GM10266 (cell line): ENCODE results near the gene TMEM258.

Experiments
- DNase-seq: peaks from one replicate; pipeline ENCODE4 v3.0.0; 2012; ENCODE audit errors: extremely low spot score
- TF ChIP-seq, protein P1 (sequence below): IDR thresholded peaks from 2 replicates; pipeline ENCODE4 v1.5.1; 2012; ENCODE audit warnings: mild to moderate bottlenecking, low read depth; ENCODE audit not compliant: control insufficient read depth, insufficient read depth; ENCODE audit errors: missing control alignments

TMEM258 gene

DNA sequence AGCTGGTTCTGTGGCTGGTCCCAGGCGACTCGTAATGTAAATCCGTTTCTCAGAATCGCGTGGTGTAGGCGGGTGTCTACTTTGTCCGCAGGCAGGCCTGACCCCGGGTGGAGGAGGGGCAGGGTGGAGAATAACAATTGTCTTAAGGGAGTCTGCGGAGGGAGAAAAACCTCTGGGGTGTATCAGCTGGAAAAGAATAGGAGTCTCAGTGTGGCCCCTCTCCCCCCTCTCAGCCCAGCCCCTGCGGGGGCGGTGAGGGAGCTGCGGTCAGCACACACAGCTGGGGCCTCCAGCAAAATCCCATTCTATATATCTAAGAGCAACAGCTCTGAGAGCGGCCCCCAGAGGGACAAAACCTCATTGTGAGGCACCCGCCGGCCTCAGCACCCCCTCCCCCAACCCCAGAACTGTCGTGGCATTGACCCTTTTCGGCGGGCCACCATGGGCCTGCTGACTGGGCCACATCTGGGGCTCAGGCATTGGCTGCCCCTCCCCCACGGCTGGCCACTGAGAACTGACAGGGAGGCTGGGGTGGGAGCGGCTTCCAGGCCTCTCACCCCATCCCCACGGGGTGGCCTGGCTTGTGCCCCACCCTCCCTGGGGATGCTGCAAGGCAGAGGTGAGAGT, 42.7 kb downstream of the TMEM258 start:
- DNase-seq, result no peak

GRCh38 chr11:61747967-61748285, 44.5 kb downstream of the TMEM258 start:
- TF ChIP-seq, protein P1, sequence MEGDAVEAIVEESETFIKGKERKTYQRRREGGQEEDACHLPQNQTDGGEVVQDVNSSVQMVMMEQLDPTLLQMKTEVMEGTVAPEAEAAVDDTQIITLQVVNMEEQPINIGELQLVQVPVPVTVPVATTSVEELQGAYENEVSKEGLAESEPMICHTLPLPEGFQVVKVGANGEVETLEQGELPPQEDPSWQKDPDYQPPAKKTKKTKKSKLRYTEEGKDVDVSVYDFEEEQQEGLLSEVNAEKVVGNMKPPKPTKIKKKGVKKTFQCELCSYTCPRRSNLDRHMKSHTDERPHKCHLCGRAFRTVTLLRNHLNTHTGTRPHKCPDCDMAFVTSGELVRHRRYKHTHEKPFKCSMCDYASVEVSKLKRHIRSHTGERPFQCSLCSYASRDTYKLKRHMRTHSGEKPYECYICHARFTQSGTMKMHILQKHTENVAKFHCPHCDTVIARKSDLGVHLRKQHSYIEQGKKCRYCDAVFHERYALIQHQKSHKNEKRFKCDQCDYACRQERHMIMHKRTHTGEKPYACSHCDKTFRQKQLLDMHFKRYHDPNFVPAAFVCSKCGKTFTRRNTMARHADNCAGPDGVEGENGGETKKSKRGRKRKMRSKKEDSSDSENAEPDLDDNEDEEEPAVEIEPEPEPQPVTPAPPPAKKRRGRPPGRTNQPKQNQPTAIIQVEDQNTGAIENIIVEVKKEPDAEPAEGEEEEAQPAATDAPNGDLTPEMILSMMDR, result no peak
- no peak for DNase-seq

More for the DNA sequence above, 42.7 kb downstream of the TMEM258 start:
- TF ChIP-seq, protein P1, result no peak

GRCh38 chr11:61747192-61747966, 45.0 kb downstream of the TMEM258 start:
- TF ChIP-seq, protein P1, result peak; percentile 94

DNA sequence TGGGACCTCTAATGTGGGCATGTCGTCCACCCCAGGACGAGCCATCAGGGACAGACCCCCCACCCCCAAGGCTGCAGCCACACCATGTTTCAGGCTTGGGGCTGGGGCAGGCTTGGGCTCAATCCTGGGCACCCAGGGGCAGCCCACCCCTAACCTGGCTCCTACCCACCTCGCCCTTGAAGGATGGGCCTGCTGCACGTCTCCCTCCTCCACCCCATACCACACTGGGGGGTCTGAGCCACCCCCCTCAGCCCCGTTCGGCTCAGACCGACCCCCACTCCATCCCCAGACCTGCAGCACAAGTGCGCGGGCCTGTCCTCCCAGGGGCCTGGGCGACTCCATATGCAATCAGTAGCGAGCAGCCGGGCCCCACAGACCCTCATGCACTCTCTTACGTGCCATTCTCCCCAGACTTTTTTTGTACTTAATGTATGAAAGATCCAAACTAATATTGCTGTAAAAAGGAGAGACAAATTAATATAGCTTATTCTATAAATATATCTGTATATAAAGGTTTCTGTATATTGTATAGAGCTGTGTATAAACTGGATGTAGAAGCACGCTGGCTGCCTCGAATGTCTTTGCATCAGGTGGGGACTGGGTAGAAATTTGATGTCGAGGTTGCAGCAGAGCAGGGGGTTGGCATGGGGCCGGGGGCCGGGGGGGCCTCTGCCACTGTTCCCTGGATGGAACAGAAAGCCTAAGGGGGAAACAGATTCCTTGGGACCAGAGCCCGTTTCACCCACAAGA, 45.8 kb downstream of the TMEM258 start:
- no peak for DNase-seq
- TF ChIP-seq, protein P1, result no peak

More at GRCh38 chr11:61747192-61747966, 45.0 kb downstream of the TMEM258 start:
- DNase-seq, result peak; percentile 89

DNA sequence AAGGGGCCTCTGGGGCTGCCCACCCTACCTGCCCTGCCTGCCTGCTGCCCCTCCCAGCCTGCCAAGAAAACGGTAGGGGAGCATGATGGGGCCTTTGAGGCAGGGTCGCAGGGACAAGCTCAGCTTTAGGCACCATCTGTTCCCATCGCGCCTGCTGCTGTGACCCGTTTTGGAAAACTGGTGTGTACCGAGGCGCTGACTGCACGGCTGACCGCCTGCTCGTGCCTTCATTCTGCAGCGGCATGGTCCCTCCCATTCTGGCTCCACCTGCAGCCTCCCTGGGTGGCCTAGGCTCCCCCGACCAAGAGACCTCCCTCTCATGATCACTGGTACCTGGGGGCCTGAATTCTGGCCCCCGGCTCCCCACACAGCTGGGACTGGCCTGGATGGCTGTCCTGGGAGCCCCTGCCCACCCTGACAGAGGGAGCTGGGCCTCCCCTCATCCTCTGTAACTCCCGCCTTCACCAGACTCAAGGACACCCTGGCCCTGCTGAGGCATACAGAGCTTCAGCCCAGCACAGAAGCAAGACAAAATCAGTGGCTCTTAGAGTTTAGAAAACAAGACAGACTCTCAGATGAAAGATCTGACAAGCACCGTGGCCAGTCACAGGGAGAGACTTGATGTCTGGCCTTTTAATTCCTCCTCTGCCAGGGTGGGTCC, 46.5 kb downstream of the TMEM258 start:
- TF ChIP-seq, protein P1, result no peak
- DNase-seq, result no peak

DNA sequence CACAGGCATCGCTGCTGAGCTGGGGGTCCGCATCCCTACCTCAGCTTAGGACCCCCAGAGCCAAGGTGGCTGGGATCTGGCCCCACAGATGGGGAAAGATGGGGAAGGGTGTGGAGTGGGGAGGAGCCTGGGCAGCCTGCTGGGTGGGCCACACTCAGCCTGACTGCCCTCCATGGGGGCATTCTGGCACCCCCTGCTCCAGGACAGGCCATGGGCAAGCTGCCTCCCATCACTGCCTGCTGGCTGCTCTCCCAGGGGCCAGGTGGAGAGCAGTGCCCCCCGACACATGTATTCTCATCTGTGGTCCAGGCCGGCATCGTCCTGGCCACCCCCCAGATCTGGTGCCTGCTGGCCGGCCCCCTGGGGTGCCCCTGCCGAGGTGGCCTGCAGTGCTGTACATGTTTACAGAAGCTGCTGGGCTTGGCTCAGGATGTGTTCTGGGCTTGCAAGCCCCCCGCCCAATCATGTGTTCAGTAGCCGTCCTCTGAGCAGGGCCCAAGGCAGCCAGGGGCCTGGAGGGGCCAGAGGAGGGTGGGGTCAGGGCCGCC, 47.7 kb downstream of the TMEM258 start:
- TF ChIP-seq, protein P1, result no peak

More for the DNA sequence above, 47.7 kb downstream of the TMEM258 start:
- DNase-seq, result no peak
